22Rv1 (cell line): ENCODE results near the gene LSS.

Experiments
- H3K27ac ChIP-seq: fragments of 450-650 bp; 2 replicates; pipeline ENCODE4 v1.5.1; 2017
- CTCF ChIP-seq: fragments of 450-650 bp; IDR thresholded peaks from 2 replicates; pipeline ENCODE4 v1.5.1; 2017; ENCODE audit warnings: mild to moderate bottlenecking
- ZFX ChIP-seq: fragments of 450-650 bp; IDR thresholded peaks from 2 replicates; pipeline ENCODE4 v1.6.1; 2017; ENCODE audit warnings: antibody characterized with exemption, borderline replicate concordance

The LSS gene

GRCh38 chr21:46245213-46245915 is 16.8 kb upstream of the LSS start:
- TF ChIP-seq ZFX, result no peak
- no peak for TF ChIP-seq CTCF
- H3K27ac ChIP-seq, result no peak overlapping the region

GRCh38 chr21:46244602-46245001 is 16.0 kb upstream of the LSS start:
- TF ChIP-seq ZFX (no peak), CTCF (no peak)
- no peak overlapping the region for H3K27ac ChIP-seq

DNA sequence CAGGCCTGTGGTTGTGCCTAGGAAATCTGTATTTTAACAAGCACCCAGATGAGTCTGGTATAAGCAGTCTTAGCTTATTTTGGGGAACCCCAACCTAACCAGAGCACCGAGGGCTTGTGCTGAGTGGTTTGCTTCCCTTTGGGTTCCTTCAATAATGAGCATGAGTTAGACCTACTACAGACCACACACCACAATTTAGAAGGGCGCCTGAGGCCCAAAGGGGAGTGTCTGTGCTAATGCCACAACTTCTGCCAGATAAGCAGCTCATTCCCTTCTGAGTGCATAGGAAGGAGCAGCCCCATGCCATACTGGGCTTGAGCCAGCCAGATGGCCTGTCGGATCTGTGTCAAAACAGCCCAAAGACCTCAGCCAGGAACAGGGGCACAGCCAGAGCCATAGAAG is 15.4 kb upstream of the LSS start:
- H3K27ac ChIP-seq, result no peak overlapping the region
- TF ChIP-seq ZFX (no peak), CTCF (no peak)

GRCh38 chr21:46243325-46243724 is 14.8 kb upstream of the LSS start:
- H3K27ac ChIP-seq, result no peak overlapping the region
- TF ChIP-seq ZFX, result no peak
- no peak for TF ChIP-seq CTCF

GRCh38 chr21:46241577-46241976 is 13.0 kb upstream of the LSS start:
- H3K27ac ChIP-seq, result peak overlapping the region; percentile 23; the same call in 1 of the 2 replicates

DNA sequence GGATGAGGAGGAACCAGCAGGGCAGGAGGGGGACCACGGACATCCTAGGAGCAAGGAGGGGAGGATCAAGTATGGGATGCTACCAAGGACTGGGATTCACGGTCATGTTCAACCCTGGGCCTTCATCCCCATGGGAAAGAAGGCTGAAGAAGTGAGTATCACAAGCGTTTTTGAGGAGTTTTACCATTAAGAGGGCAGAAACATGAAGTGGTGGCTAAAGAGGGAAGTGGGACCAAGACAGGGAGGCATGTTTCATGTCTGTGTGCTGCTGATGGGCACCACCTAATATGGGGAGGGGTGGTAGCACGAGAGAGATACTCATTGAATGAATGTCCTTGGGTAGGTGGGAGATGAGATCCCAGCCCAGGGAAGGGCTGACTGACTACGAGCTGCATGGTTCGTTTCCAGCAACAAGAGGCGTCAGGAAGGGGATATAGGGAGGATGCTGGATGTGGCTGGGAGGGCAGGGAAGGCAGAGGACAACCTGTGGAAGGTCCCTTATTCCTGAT is 11.3 kb upstream of the LSS start:
- 0 out of 2 replicates have a peak overlapping the region, but pooled peaks have one; percentile 23 for H3K27ac ChIP-seq
- TF ChIP-seq ZFX, result no peak
- TF ChIP-seq CTCF, result no peak

GRCh38 chr21:46237474-46237873 is 8.9 kb upstream of the LSS start:
- H3K27ac ChIP-seq, result no peak overlapping the region
- no peak for TF ChIP-seq CTCF
- no peak for TF ChIP-seq ZFX
